Measurements from ENCODE around the gene U2AF2.

- TF ChIP-seq CTCF (IDR thresholded peaks at IDR 0.05) (no peak), POLR2A (IDR thresholded peaks at IDR 0.05) (no peak)
These were observed 23.4 kb downstream of the U2AF2 start for GRCh38 chr19:55678121-55678671.
